GM19025 (cell line): ENCODE results near the gene SCP2.
"Not testable (repeated sequence)": the region's sequence is repeated elsewhere in the genome, so short reads cannot be mapped to it uniquely, and the experiment has no call there.

Experiments
- ATAC-seq: cut with Tn5 transposase; IDR thresholded peaks from one replicate; pipeline ENCODE4 v1.9.1; 2021; ENCODE audit warnings: mild to moderate bottlenecking, low read depth, moderate library complexity; ENCODE audit not compliant: unreplicated experiment

SCP2 gene

GRCh38 chr1:52967666-52968065 is 40.6 kb downstream of the SCP2 start:
- no peak for ATAC-seq

GRCh38 chr1:52969234-52969633 is 42.2 kb downstream of the SCP2 start:
- ATAC-seq, result not testable (repeated sequence)

GRCh38 chr1:52970149-52970548 is 43.1 kb downstream of the SCP2 start:
- no peak for ATAC-seq

GRCh38 chr1:52973841-52974240 is 46.8 kb downstream of the SCP2 start:
- no peak for ATAC-seq

GRCh38 chr1:52976183-52977035 is 49.3 kb downstream of the SCP2 start:
- no peak for ATAC-seq

- no peak for ATAC-seq
These were observed 51.0 kb downstream of the SCP2 start for GRCh38 chr1:52978045-52978444.

- ATAC-seq, result not testable (repeated sequence)
These were observed 65.7 kb downstream of the SCP2 start for GRCh38 chr1:52992733-52993132.

- no peak for ATAC-seq
These were observed 67.6 kb downstream of the SCP2 start for GRCh38 chr1:52994656-52995055.

- no peak for ATAC-seq
These were observed 69.6 kb downstream of the SCP2 start for GRCh38 chr1:52996653-52997052.

GRCh38 chr1:53001128-53001527 is 74.1 kb downstream of the SCP2 start:
- ATAC-seq, result no peak

GRCh38 chr1:53006612-53007011 is 79.5 kb downstream of the SCP2 start:
- not testable (repeated sequence) for ATAC-seq

- ATAC-seq, result not testable (repeated sequence)
These were observed 83.2 kb downstream of the SCP2 start for GRCh38 chr1:53010247-53010646.

- no peak for ATAC-seq
These were observed 84.1 kb downstream of the SCP2 start for GRCh38 chr1:53011175-53011574.

GRCh38 chr1:53014791-53015507 is 87.9 kb downstream of the SCP2 start:
- ATAC-seq, result peak; percentile 80

- no peak for ATAC-seq
These were observed 88.4 kb downstream of the SCP2 start for GRCh38 chr1:53015508-53015860.

- no peak for ATAC-seq
These were observed 89.6 kb downstream of the SCP2 start for GRCh38 chr1:53016705-53017104.

GRCh38 chr1:53020588-53020987 is 93.5 kb downstream of the SCP2 start:
- ATAC-seq, result no peak

GRCh38 chr1:53022179-53022578 is 95.1 kb downstream of the SCP2 start:
- no peak for ATAC-seq

GRCh38 chr1:53023546-53023945 is 96.5 kb downstream of the SCP2 start:
- ATAC-seq, result no peak

GRCh38 chr1:53024117-53024516 is 97.0 kb downstream of the SCP2 start:
- no peak for ATAC-seq

- ATAC-seq, result no peak
These were observed 98.1 kb downstream of the SCP2 start for GRCh38 chr1:53025034-53025768.
